IMR-90 (cell line): ENCODE measurements around the gene FBXO44.

Experiments
- CTCF ChIP-seq: conservative IDR thresholded peaks from 2 replicates; pipeline ENCODE4 v1.5.1; 2012; ENCODE audit warnings: mild to moderate bottlenecking, low read depth, low read length, improper control_type of control experiment
- FOS ChIP-seq: fragments of 150-350 bp; IDR thresholded peaks from 2 replicates; pipeline ENCODE4 v1.6.1; 2016; ENCODE audit warnings: low read depth, low read length
- POLR2A ChIP-seq: IDR thresholded peaks from 2 replicates; pipeline ENCODE4 v1.6.1; 2012; ENCODE audit warnings: mild to moderate bottlenecking, low read depth, low read length
- RCOR1 ChIP-seq: IDR thresholded peaks from 2 replicates; pipeline ENCODE4 v1.6.1; 2012; ENCODE audit warnings: mild to moderate bottlenecking, low read length, improper control_type of control experiment; ENCODE audit not compliant: insufficient replicate concordance
- RFX5 ChIP-seq: IDR thresholded peaks from 2 replicates; pipeline ENCODE4 v1.8.0; 2012; ENCODE audit warnings: low read depth, mild to moderate bottlenecking, low read length, moderate library complexity
- SMC3 ChIP-seq: fragments of 150-350 bp; IDR thresholded peaks from 2 replicates; pipeline ENCODE4 v1.6.1; 2016; ENCODE audit warnings: low read depth, mild to moderate bottlenecking, antibody characterized with exemption, low read length, moderate library complexity
- USF2 ChIP-seq: fragments of 150-350 bp; IDR thresholded peaks from 2 replicates; pipeline ENCODE4 v1.6.1; 2017; ENCODE audit warnings: mild to moderate bottlenecking, antibody characterized with exemption, low read length, low read depth

- TF ChIP-seq SMC3 (no peak), RFX5 (no peak), FOS (no peak), POLR2A (no peak), USF2 (no peak), CTCF (no peak), RCOR1 (no peak)
These were observed 33.8 kb downstream of the FBXO44 start for GRCh38 chr1:11688506-11688905.
